Fibroblast of skin of left biceps (primary cell): Measurements from ENCODE around the gene CCNB2.
"Not testable (repeated sequence)": the region's sequence is repeated elsewhere in the genome, so short reads cannot be mapped to it uniquely, and the experiment has no call there.

Experiments
- DNase-seq, 2 experiments: peaks; one replicate each; pipeline ENCODE4 v3.0.0-alpha.2; 2013; ENCODE audit warnings: low read depth in 2 of 2

The CCNB2 gene

GRCh38 chr15:59133929-59134427, 29.0 kb downstream of the CCNB2 start:
- no peak for DNase-seq

- DNase-seq, result no peak
Measured at GRCh38 chr15:59137566-59137965, 32.6 kb downstream of the CCNB2 start.

GRCh38 chr15:59138243-59138642, 33.3 kb downstream of the CCNB2 start:
- DNase-seq, result no peak

GRCh38 chr15:59140422-59141226, 35.7 kb downstream of the CCNB2 start:
- DNase-seq, result no peak

GRCh38 chr15:59143281-59143680, 38.3 kb downstream of the CCNB2 start:
- no peak for DNase-seq

- DNase-seq, result not testable (repeated sequence)
Measured at GRCh38 chr15:59144594-59144993, 39.6 kb downstream of the CCNB2 start.

- DNase-seq, result no peak
Measured at GRCh38 chr15:59147666-59148065, 42.7 kb downstream of the CCNB2 start.

GRCh38 chr15:59148153-59148833, 43.3 kb downstream of the CCNB2 start:
- DNase-seq, result peak; percentile 42 to 45

GRCh38 chr15:59150185-59150584, 45.2 kb downstream of the CCNB2 start:
- no peak for DNase-seq

GRCh38 chr15:59152694-59153450, 47.9 kb downstream of the CCNB2 start:
- no peak for DNase-seq

GRCh38 chr15:59153466-59153865, 48.5 kb downstream of the CCNB2 start:
- DNase-seq, result no peak

- DNase-seq, result no peak
Measured at GRCh38 chr15:59154243-59154642, 49.3 kb downstream of the CCNB2 start.

GRCh38 chr15:59155431-59155830, 50.5 kb downstream of the CCNB2 start:
- DNase-seq, result no peak

- no peak for DNase-seq
Measured at GRCh38 chr15:59157396-59157795, 52.5 kb downstream of the CCNB2 start.

- DNase-seq, result peak in 1 of 2 experiments; percentile 33
Measured at GRCh38 chr15:59157840-59158700, 53.1 kb downstream of the CCNB2 start.

- no peak for DNase-seq
Measured at GRCh38 chr15:59158701-59159034, 53.7 kb downstream of the CCNB2 start.

- no peak for DNase-seq
Measured at GRCh38 chr15:59159210-59159609, 54.3 kb downstream of the CCNB2 start.

- no peak for DNase-seq
Measured at GRCh38 chr15:59160880-59161593, 56.1 kb downstream of the CCNB2 start.

- not testable (repeated sequence) for DNase-seq
Measured at GRCh38 chr15:59162080-59162479, 57.1 kb downstream of the CCNB2 start.

- no peak for DNase-seq
Measured at GRCh38 chr15:59165726-59166125, 60.8 kb downstream of the CCNB2 start.

GRCh38 chr15:59166166-59166565, 61.2 kb downstream of the CCNB2 start:
- no peak for DNase-seq
